AG04449 (cell line): ENCODE measurements around the gene DPF3.

Source experiments
- CTCF ChIA-PET: fragments of 350-600 bp; formaldehyde crosslinking; extraction: SDS; loops from one replicate; lab custom pipeline; 2021; ENCODE audit warnings: antibody characterized with exemption; lab: Yijun Ruan, JAX
- POLR2A ChIA-PET: fragments of 400-600, 350-600 bp; formaldehyde crosslinking; extraction: SDS; loops from one replicate; lab custom pipeline; 2020; ENCODE audit warnings: antibody characterized with exemption, inconsistent platforms; lab: Yijun Ruan, JAX
- DNase-seq: peaks from one replicate; pipeline ENCODE4 v3.0.0-alpha.2; 2010; ENCODE audit warnings: low read depth, low spot score
- H3K4me3 ChIP-seq: 2 replicates; pipeline ENCODE4 v1.5.1; 2011; ENCODE audit warnings: low read depth, mild to moderate bottlenecking, control low read depth, low read length
- CTCF ChIP-seq: IDR thresholded peaks from one replicate; pipeline ENCODE4 v1.5.1; 2011; ENCODE audit warnings: mild to moderate bottlenecking, moderate library complexity, low read length, control low read depth, inconsistent platforms; ENCODE audit not compliant: insufficient read depth; ENCODE audit errors: missing control alignments

Gene DPF3

DNA sequence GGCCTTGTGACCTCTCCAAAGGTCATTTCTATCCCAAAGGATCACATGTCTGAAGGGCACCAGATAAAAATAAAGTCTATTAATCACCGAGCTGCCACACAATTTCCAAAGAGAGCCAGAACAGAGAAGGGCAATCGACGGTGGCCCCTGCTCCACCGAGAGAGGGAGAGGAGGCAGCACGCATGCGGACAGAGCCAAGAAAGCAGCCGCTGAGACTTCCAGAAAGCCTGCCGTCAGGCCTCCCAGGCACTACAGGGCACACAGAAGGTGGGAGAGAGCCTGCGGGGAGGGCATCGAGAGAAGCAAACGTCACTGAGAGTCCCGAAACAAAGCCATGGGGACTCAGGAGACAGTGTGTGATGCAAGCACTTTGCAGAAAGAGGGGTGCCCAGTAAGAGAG is 182.0 kb downstream of the DPF3 start:
- no peak overlapping the region for H3K4me3 ChIP-seq
- no peak for DNase-seq
- POLR2A ChIA-PET = no interaction called here
- no peak for TF ChIP-seq CTCF
- CTCF ChIA-PET = no interaction called here

DNA sequence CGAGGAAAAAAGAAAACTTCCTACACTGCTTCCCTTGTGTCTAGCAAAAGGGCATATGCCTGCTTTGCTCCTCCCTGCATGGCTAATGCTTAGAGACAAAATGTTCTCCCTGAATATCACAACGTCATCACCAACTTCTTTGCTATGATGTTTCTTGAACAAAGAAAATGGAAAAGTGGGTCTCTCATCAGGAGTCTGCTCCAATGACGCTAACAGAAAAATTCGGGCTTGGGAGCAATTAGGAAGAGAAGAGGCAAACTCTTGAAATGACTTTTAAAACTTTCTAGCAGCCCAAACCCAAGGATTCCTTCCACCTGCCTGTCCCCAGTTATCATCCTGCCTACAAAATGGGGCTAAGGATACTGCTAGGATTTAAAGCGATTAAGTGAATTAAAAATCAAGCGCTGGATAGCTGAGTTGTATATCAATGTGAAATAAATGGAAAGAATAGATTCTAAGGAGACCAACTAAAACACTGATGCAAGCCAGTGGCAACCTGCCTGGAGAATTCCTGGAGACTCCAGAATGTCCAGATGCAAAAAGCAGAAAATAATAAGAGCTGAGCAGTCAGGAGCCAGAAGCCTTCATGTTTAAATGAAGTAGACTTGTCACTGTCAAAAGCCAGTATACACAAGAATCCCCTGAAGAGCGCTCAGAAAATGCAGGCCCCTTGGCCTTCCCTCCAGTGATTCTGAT is 183.8 kb downstream of the DPF3 start:
- ChIA-PET CTCF (interaction anchor here (1.2 to 1.7 kb wide), 3 partner anchors 10 to 195 kb away, joined by 3 to 5 read pairs (median 4); no protein-coding TSS in a partner anchor), POLR2A (no interaction called here)
- no peak overlapping the region for H3K4me3 ChIP-seq
- TF ChIP-seq CTCF = no peak
- peak; percentile 10 for DNase-seq

- no peak overlapping the region for H3K4me3 ChIP-seq
- DNase-seq = no peak
- ChIA-PET POLR2A (no interaction called here), CTCF (interaction anchor here (1.4 kb wide), 2 partner anchors 9 kb away, joined by 3 to 4 read pairs; no protein-coding TSS in a partner anchor)
- TF ChIP-seq CTCF = no peak
These were observed 185.0 kb downstream of the DPF3 start for GRCh38 chr14:72708708-72709475.

GRCh38 chr14:72708222-72708621 is 185.7 kb downstream of the DPF3 start:
- H3K4me3 ChIP-seq = no peak overlapping the region
- POLR2A ChIA-PET = no interaction called here
- no peak for TF ChIP-seq CTCF
- no peak for DNase-seq
- CTCF ChIA-PET = interaction anchor here (0.7 to 1.4 kb wide), 3 partner anchors 8 to 194 kb away, joined by 3 to 4 read pairs (median 3); no protein-coding TSS in a partner anchor

DNA sequence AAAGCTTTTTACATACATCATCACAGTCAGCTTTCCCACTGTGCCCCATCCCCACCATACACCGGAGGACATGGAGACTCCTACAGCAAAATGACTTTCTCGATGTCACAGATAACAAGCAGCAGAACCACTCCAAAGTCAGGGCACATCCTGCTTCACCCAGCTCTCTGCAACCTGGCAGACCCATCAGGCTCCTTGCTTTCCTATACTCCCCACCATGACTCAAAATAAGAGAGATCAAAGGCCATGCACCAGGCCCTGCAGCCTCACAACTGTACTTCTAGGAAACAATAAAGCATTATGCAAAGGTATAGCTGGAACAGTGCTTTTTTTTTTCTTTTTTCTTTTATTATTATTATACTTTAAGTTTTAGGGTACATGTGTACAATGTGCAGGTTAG is 187.4 kb downstream of the DPF3 start:
- no peak for DNase-seq
- POLR2A ChIA-PET = no interaction called here
- CTCF ChIA-PET = no interaction called here
- no peak for TF ChIP-seq CTCF
- no peak overlapping the region for H3K4me3 ChIP-seq

DNA sequence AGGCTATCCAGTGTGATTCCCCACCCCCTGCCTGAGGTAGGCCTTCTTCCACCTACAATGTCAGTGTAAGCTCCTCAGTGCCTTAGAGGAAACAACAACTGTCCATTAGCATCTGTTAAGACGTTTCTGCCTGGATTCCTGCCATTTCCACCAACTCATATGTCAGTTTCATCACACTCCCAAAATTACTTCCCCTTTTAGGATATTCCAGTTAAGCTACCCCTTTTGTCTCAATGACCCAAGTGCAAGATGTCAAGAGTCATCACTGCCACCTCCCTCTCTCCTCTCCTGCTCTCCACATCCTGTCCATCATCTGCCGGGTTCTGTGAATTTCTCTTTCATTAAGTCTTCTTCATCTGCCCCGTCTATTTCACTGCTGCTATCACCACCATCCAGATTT is 189.4 kb downstream of the DPF3 start:
- no peak for TF ChIP-seq CTCF
- POLR2A ChIA-PET = no interaction called here
- DNase-seq = no peak
- no peak overlapping the region for H3K4me3 ChIP-seq
- CTCF ChIA-PET = interaction anchor here (1.1 to 1.3 kb wide), 3 partner anchors 62 to 244 kb away, joined by 3 to 4 read pairs (median 4); no protein-coding TSS in a partner anchor
